RKO (cell line): Measurements from ENCODE around the gene SECTM1.

ENCODE experiments used
- DNase-seq: peaks from one replicate; pipeline ENCODE4 v3.0.0-alpha.2; 2016; ENCODE audit warnings: low spot score

SECTM1 gene

GRCh38 chr17:82280537-82280936, 53.0 kb downstream of the SECTM1 start:
- no peak for DNase-seq

GRCh38 chr17:82278786-82279391, 54.7 kb downstream of the SECTM1 start:
- DNase-seq = no peak

- DNase-seq = no peak
Measured at GRCh38 chr17:82278308-82278707, 55.3 kb downstream of the SECTM1 start.

GRCh38 chr17:82277851-82278250, 55.7 kb downstream of the SECTM1 start:
- DNase-seq = no peak

- DNase-seq = no peak
Measured at GRCh38 chr17:82276938-82277337, 56.6 kb downstream of the SECTM1 start.

GRCh38 chr17:82275326-82275725, 58.2 kb downstream of the SECTM1 start:
- no peak for DNase-seq

GRCh38 chr17:82274134-82275020, 59.2 kb downstream of the SECTM1 start:
- no peak for DNase-seq

- DNase-seq = peak; percentile 83
Measured at GRCh38 chr17:82273327-82274133, 60.0 kb downstream of the SECTM1 start, which contains the start of gene CSNK1D. TSS of gene CSNK1D (minus strand) at chr17:82273700. CDS start at chr17:82273381, 319 bp downstream.

GRCh38 chr17:82272495-82273326, 60.9 kb downstream of the SECTM1 start:
- DNase-seq = peak; percentile 50

GRCh38 chr17:82271401-82271800, 62.2 kb downstream of the SECTM1 start:
- no peak for DNase-seq
